Measurements from ENCODE around the gene RBCK1. TPM values are rescaled to one million over a fixed set of nuclear protein-coding genes. Genes with fewer than 3 reads are reported as not detected.
"Not testable (repeated sequence)": the region's sequence is repeated elsewhere in the genome, so short reads cannot be mapped to it uniquely, and the experiment has no call there.

Gene RBCK1
- total RNA-seq, 1 donor from 2014 or later: 108 TPM

GRCh38 chr20:443223-443775 is 35.2 kb downstream of the RBCK1 start:
- H3K27me3 Mint-ChIP-seq: no peaks in the 10 kb centered on the region
- H3K27ac Mint-ChIP-seq: no peak overlapping the region
- H3K36me3 Mint-ChIP-seq (ENCODE audit: insufficient read depth): peaks cover 38% of the 10 kb centered on the region
- H3K9me3 Mint-ChIP-seq (ENCODE audit: low read depth): no peaks in the 10 kb centered on the region
- no peak overlapping the region for H3K4me3 Mint-ChIP-seq (ENCODE audit: low read depth)
- DNase-seq (ENCODE audit: low spot score, unreplicated experiment): no peak
- peaks cover 5% of the 10 kb centered on the region for H3K4me1 Mint-ChIP-seq (ENCODE audit: low read depth)
- TF ChIP-seq, protein P1, sequence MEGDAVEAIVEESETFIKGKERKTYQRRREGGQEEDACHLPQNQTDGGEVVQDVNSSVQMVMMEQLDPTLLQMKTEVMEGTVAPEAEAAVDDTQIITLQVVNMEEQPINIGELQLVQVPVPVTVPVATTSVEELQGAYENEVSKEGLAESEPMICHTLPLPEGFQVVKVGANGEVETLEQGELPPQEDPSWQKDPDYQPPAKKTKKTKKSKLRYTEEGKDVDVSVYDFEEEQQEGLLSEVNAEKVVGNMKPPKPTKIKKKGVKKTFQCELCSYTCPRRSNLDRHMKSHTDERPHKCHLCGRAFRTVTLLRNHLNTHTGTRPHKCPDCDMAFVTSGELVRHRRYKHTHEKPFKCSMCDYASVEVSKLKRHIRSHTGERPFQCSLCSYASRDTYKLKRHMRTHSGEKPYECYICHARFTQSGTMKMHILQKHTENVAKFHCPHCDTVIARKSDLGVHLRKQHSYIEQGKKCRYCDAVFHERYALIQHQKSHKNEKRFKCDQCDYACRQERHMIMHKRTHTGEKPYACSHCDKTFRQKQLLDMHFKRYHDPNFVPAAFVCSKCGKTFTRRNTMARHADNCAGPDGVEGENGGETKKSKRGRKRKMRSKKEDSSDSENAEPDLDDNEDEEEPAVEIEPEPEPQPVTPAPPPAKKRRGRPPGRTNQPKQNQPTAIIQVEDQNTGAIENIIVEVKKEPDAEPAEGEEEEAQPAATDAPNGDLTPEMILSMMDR (IDR thresholded peaks at IDR 0.05; ENCODE audit: unreplicated experiment): no peak

DNA sequence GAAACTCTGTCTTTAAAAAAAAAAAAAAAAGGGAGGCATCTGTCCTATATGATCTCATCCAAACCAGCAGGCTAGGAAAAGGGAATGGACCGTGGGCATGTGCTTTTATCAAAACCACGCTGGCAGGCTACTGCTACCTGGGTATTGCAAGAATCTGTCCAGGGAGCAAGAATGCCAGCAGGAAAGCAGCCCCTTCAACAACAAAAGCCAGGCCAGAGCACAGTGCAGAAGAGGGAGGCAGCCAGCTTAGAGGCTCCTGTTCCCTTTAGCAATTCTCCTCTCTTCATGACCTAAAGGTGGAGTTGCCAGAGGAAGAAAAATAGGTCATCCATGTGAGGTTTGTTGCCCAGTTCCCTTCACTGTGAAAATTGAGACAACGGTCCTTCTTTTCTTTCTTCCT is 36.0 kb downstream of the RBCK1 start:
- H3K36me3 Mint-ChIP-seq (ENCODE audit: insufficient read depth): peaks cover 35% of the 10 kb centered on the region
- TF ChIP-seq, protein P1 (IDR thresholded peaks at IDR 0.05; ENCODE audit: unreplicated experiment): no peak
- no peaks in the 10 kb centered on the region for H3K9me3 Mint-ChIP-seq (ENCODE audit: low read depth)
- H3K4me1 Mint-ChIP-seq (ENCODE audit: low read depth): peaks cover 5% of the 10 kb centered on the region
- no peak overlapping the region for H3K4me3 Mint-ChIP-seq (ENCODE audit: low read depth)
- H3K27me3 Mint-ChIP-seq: no peaks in the 10 kb centered on the region
- DNase-seq (ENCODE audit: low spot score, unreplicated experiment): no peak
- no peak overlapping the region for H3K27ac Mint-ChIP-seq

GRCh38 chr20:444862-445426 is 36.8 kb downstream of the RBCK1 start:
- no peaks in the 10 kb centered on the region for H3K9me3 Mint-ChIP-seq (ENCODE audit: low read depth)
- H3K27me3 Mint-ChIP-seq: no peaks in the 10 kb centered on the region
- peaks cover 5% of the 10 kb centered on the region for H3K4me1 Mint-ChIP-seq (ENCODE audit: low read depth)
- H3K27ac Mint-ChIP-seq: peak overlapping the region; percentile 73
- no peak for DNase-seq (ENCODE audit: low spot score, unreplicated experiment)
- TF ChIP-seq, protein P1 (IDR thresholded peaks at IDR 0.05; ENCODE audit: unreplicated experiment): no peak
- H3K4me3 Mint-ChIP-seq (ENCODE audit: low read depth): no peak overlapping the region
- H3K36me3 Mint-ChIP-seq (ENCODE audit: insufficient read depth): peaks cover 32% of the 10 kb centered on the region

- DNase-seq (ENCODE audit: low spot score, unreplicated experiment): no peak
- no peak overlapping the region for H3K27ac Mint-ChIP-seq
- no peaks in the 10 kb centered on the region for H3K9me3 Mint-ChIP-seq (ENCODE audit: low read depth)
- H3K27me3 Mint-ChIP-seq: no peaks in the 10 kb centered on the region
- TF ChIP-seq, protein P1 (IDR thresholded peaks at IDR 0.05; ENCODE audit: unreplicated experiment): no peak
- no peak overlapping the region for H3K4me3 Mint-ChIP-seq (ENCODE audit: low read depth)
- H3K36me3 Mint-ChIP-seq (ENCODE audit: insufficient read depth): peaks cover 28% of the 10 kb centered on the region
- peaks cover 5% of the 10 kb centered on the region for H3K4me1 Mint-ChIP-seq (ENCODE audit: low read depth)
Measured at GRCh38 chr20:445514-446336, 37.6 kb downstream of the RBCK1 start.

DNA sequence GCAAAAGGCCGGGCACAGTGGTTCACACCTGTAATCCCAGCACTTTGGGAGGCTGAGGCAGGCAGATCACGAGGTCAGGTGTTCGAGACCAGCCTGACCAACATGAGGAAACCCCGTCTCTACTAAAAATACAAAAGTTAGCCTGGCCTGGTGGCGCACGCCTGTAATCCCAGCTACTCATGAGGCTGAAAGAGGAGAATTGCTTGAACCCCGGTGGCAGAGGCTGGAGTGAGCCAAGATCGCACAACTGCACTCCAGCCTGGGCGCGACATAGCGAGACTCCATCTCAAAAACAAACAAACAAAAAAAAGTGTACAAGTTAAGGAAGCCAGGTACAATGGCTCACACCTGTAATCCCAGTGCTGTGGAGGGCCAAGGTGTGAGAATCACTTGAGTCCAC is 43.9 kb downstream of the RBCK1 start:
- not testable (repeated sequence) for H3K36me3 Mint-ChIP-seq (ENCODE audit: insufficient read depth); DNase-seq (ENCODE audit: low spot score, unreplicated experiment); H3K4me1 Mint-ChIP-seq (ENCODE audit: low read depth); H3K27ac Mint-ChIP-seq; H3K9me3 Mint-ChIP-seq (ENCODE audit: low read depth); H3K27me3 Mint-ChIP-seq; H3K4me3 Mint-ChIP-seq (ENCODE audit: low read depth)

All from progenitor cell of endocrine pancreas (in vitro differentiated cells).